Testis (tissue), 2 donors: ENCODE measurements around the gene SFR1.

Source experiments
- POLR2A ChIP-seq: fragments of 450-650 bp; IDR thresholded peaks from one replicate; pipeline ENCODE4 v1.6.1; 2017; ENCODE audit warnings: antibody characterized with exemption, mild to moderate bottlenecking, moderate library complexity
- TF ChIP-seq, protein P1 (sequence below), 3 experiments: fragments of 450-650 bp in 2 of 3; fragments of 200-600 bp in 1 of 3; sonication (generic) in 1 of 3; IDR thresholded peaks; one replicate each; pipeline ENCODE4 v1.5.1; 2016 to 2019; ENCODE audit warnings: antibody characterized with exemption in 3 of 3, mild to moderate bottlenecking in 2 of 3, moderate library complexity in 1 of 3

DNA sequence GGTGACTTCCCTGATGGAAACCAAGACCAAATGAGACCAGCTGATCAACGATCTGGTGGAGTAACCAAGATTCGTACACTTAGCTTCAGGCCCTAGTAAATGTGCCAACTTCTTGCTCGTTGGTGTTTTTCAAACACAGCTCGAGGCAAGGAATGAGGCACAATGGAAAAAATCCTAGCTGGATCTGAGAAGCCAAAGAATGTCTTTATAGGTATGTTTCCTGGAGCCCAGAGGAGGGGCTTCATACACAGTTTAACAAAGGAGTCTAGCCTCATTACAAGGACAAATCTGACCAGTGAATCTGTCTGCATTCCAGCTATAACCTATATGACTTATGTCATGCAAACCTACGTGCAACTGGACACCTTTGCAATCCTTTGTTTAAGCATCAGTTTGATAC, 40.0 kb upstream of the SFR1 start:
- TF ChIP-seq POLR2A, result no peak
- TF ChIP-seq, protein P1, sequence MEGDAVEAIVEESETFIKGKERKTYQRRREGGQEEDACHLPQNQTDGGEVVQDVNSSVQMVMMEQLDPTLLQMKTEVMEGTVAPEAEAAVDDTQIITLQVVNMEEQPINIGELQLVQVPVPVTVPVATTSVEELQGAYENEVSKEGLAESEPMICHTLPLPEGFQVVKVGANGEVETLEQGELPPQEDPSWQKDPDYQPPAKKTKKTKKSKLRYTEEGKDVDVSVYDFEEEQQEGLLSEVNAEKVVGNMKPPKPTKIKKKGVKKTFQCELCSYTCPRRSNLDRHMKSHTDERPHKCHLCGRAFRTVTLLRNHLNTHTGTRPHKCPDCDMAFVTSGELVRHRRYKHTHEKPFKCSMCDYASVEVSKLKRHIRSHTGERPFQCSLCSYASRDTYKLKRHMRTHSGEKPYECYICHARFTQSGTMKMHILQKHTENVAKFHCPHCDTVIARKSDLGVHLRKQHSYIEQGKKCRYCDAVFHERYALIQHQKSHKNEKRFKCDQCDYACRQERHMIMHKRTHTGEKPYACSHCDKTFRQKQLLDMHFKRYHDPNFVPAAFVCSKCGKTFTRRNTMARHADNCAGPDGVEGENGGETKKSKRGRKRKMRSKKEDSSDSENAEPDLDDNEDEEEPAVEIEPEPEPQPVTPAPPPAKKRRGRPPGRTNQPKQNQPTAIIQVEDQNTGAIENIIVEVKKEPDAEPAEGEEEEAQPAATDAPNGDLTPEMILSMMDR (IDR thresholded peaks at IDR 0.05), result no peak
